B cell (primary cell): Measurements from ENCODE around the gene ZDHHC7. TPM values are rescaled to one million over a fixed set of nuclear protein-coding genes. Genes with fewer than 3 reads are reported as not detected.

Experiments
- ATAC-seq: fragments of 200-7000 bp; cut with Tn5 transposase; one replicate; pipeline ENCODE4 v1.10.0; 2021; ENCODE audit warnings: low read depth, mild to moderate bottlenecking, moderate number of reproducible peaks, moderate library complexity
- CTCF ChIA-PET: fragments of 350-600 bp; sonication (Branson Sonifier 250); formaldehyde crosslinking; loops from one replicate; lab custom pipeline; 2021; ENCODE audit warnings: antibody characterized with exemption, inconsistent platforms; lab: Charles Lee
- POLR2A ChIA-PET: fragments of 350-600 bp; sonication (Branson Sonifier 250); formaldehyde crosslinking; loops from one replicate; lab custom pipeline; 2021; ENCODE audit warnings: antibody characterized with exemption; lab: Charles Lee
- DNase-seq: peaks from one replicate; pipeline ENCODE4 v3.0.0; 2013
- H2AFZ ChIP-seq: 2 replicates; pipeline ENCODE4 v1.6.1; 2012; ENCODE audit warnings: mild to moderate bottlenecking, low read depth, low read length; ENCODE audit not compliant: insufficient read depth, poor library complexity, severe bottlenecking
- H3K27ac ChIP-seq, 2 donors: 1 replicate in 1 of 2; 2 replicates in 1 of 2; pipeline ENCODE4 v1.5.1; 2012 to 2013; ENCODE audit warnings: low read length in 2 of 2, mild to moderate bottlenecking in 2 of 2, moderate library complexity in 1 of 2
- H3K27me3 ChIP-seq, 4 experiments: fragments of 200-600 bp in 1 of 4; sonication (generic) in 1 of 4; replicated peaks in 1 of 4; 1 replicate in 2 of 4; 2 replicates in 2 of 4; pipeline versions ENCODE4 v1.6.1 to v1.7.0; 2013 to 2016; ENCODE audit warnings: low read length in 3 of 4, mild to moderate bottlenecking in 2 of 4, mixed read lengths in 1 of 4, moderate library complexity in 1 of 4; ENCODE audit not compliant: insufficient read depth in 4 of 4, control insufficient read depth in 3 of 4; ENCODE audit errors: control extremely low read depth in 1 of 4
- H3K36me3 ChIP-seq, 2 experiments: replicated peaks in 1 of 2; 1 replicate in 1 of 2; 2 replicates in 1 of 2; pipeline versions ENCODE4 v1.6.1 to v1.7.1; 2013; ENCODE audit warnings: low read length in 1 of 2; ENCODE audit not compliant: insufficient read depth in 2 of 2, control insufficient read depth in 1 of 2; ENCODE audit errors: control extremely low read depth in 1 of 2, extremely low read depth in 1 of 2
- H3K4me1 ChIP-seq, 2 donors: fragments of 200-600 bp in 1 of 2; sonication (generic) in 1 of 2; 1 replicate in 1 of 2; 2 replicates in 1 of 2; pipeline versions ENCODE4 v1.5.1 to v1.6.1; 2013 to 2017; ENCODE audit warnings: low read length in 2 of 2; ENCODE audit not compliant: control insufficient read depth in 2 of 2, insufficient read depth in 2 of 2
- H3K4me2 ChIP-seq: replicated peaks from 2 replicates; pipeline ENCODE3; 2012; ENCODE audit warnings: mild to moderate bottlenecking, low read depth, low read length; ENCODE audit not compliant: poor library complexity, severe bottlenecking
- H3K4me3 ChIP-seq, 5 experiments: fragments of 200-600 bp in 1 of 5; sonication (generic) in 1 of 5; 1 replicate in 3 of 5; 2 replicates in 2 of 5; pipeline versions ENCODE4 v1.5.1 to v1.7.0; 2011 to 2016; ENCODE audit warnings: low read length in 4 of 5, mild to moderate bottlenecking in 4 of 5, low read depth in 2 of 5, control low read depth in 1 of 5, moderate library complexity in 1 of 5; ENCODE audit not compliant: insufficient read depth in 1 of 5; ENCODE audit errors: control extremely low read depth in 1 of 5, extremely low read depth in 1 of 5
- H3K79me2 ChIP-seq: fragments of 200-600 bp; sonication (generic); one replicate; pipeline ENCODE4 v1.6.0; 2016; ENCODE audit warnings: low read length; ENCODE audit not compliant: control insufficient read depth, insufficient read depth
- H3K9ac ChIP-seq: fragments of 200-600 bp; sonication (generic); 2 replicates; pipeline ENCODE4 v1.6.1; 2017; ENCODE audit warnings: mild to moderate bottlenecking, low read length, moderate library complexity
- H3K9me3 ChIP-seq, 3 donors: one replicate each; pipeline versions ENCODE4 v1.6.1 to v1.7.1; 2013; ENCODE audit warnings: low read length in 2 of 3; ENCODE audit not compliant: control insufficient read depth in 2 of 3, insufficient read depth in 1 of 3; ENCODE audit errors: control extremely low read depth in 1 of 3
- H4K20me1 ChIP-seq: 2 replicates; pipeline ENCODE4 v1.6.0; 2012; ENCODE audit warnings: mild to moderate bottlenecking, low read length; ENCODE audit not compliant: insufficient read depth, control insufficient read depth, poor library complexity, severe bottlenecking
- H3K27ac Mint-ChIP-seq: one replicate; pipeline ENCODE4 v1.8.0; 2021; ENCODE audit warnings: mixed read lengths
- H3K27me3 Mint-ChIP-seq: one replicate; pipeline ENCODE4 v1.8.0; 2021; ENCODE audit warnings: mixed read lengths
- H3K4me1 Mint-ChIP-seq: one replicate; pipeline ENCODE4 v1.8.0; 2021; ENCODE audit warnings: mixed read lengths
- H3K4me3 Mint-ChIP-seq: one replicate; pipeline ENCODE4 v1.8.0; 2021; ENCODE audit warnings: mixed read lengths
- H3K9me3 Mint-ChIP-seq: one replicate; pipeline ENCODE4 v1.8.0; 2022; ENCODE audit warnings: mixed read lengths; ENCODE audit not compliant: insufficient read depth
- CTCF ChIP-seq: fragments of 200-600 bp; IDR thresholded peaks from one replicate; pipeline ENCODE4 v1.8.0; 2022; ENCODE audit warnings: antibody characterized with exemption, mild to moderate bottlenecking
- EZH2 ChIP-seq: IDR thresholded peaks from 2 replicates; pipeline ENCODE4 v1.6.1; 2012; ENCODE audit warnings: borderline replicate concordance, low read depth, mild to moderate bottlenecking, moderate library complexity, low read length; ENCODE audit not compliant: insufficient read depth, poor library complexity, severe bottlenecking
- WGBS: methylation state at CpG from one replicate; pipeline ENCODE4 v1.1.5; 2013; ENCODE audit warnings: missing lambda C conversion rate; ENCODE audit not compliant: insufficient coverage; 5-methylcytosine and 5-hydroxymethylcytosine counted together
- intact Hi-C: fragments of 100-400 bp; cut with micrococcal nuclease; formaldehyde crosslinking; loops from one replicate; pipeline ENCODE4 v1.10.0; 2022
- polyA plus RNA-seq: library from polyadenylated mRNA; depleted of rRNA; stranded (reverse); fragments of >200 nt; gene quantifications from 2 replicates; pipeline ENCODE4 v1.2.3, GENCODE V29; 2012
- total RNA-seq, 2 donors: library from RNA; stranded (reverse); fragments of 120-200 nt in 1 of 2; gene quantifications; 1 replicate in 1 of 2; 2 replicates in 1 of 2; pipeline versions ENCODE4 v1.2.3 to v1.2.4, GENCODE V29; 2013 to 2022

The ZDHHC7 gene
- total and polyA plus RNA-seq, 2 donors (not counting 1 experiment from before 2014, with no cell fraction given) = 25.2 to 36.1 TPM

- Histone ChIP-seq H3K9ac (no peak overlapping the region), H3K4me3 (no peak overlapping the region), H3K4me2 (no peak overlapping the region), H3K79me2 (no peaks in the 10 kb centered on the region), H4K20me1 (no peaks in the 10 kb centered on the region), H3K27ac (no peak overlapping the region), H3K36me3 (no peaks in the 10 kb centered on the region), H3K9me3 (no peaks in the 10 kb centered on the region), H2AFZ (no peak overlapping the region), H3K4me1 (no peaks in the 10 kb centered on the region), H3K27me3 (no peaks in the 10 kb centered on the region)
- no peaks in the 10 kb centered on the region for H3K9me3 Mint-ChIP-seq
- intact Hi-C loops = no loop called here
- ATAC-seq (no peak), DNase-seq (no peak)
- TF ChIP-seq CTCF = no peak
- no peak for TF ChIP-seq EZH2
- no peaks in the 10 kb centered on the region for H3K4me1 Mint-ChIP-seq
- CTCF ChIA-PET = no interaction called here
- H3K27ac Mint-ChIP-seq = peak overlapping the region; percentile 26
- no peak overlapping the region for H3K4me3 Mint-ChIP-seq
- peaks cover 16% of the 10 kb centered on the region for H3K27me3 Mint-ChIP-seq
- WGBS = 86% methylated on average over 22 of the region's 27 CpGs
- POLR2A ChIA-PET = no interaction called here
These were observed 30.2 kb upstream of the ZDHHC7 start for GRCh38 chr16:85041219-85042166.

- Histone ChIP-seq H3K27me3 (no peaks in the 10 kb centered on the region), H3K4me3 (no peak overlapping the region), H3K9ac (no peak overlapping the region), H3K36me3 (no peaks in the 10 kb centered on the region), H2AFZ (no peak overlapping the region), H3K9me3 (no peaks in the 10 kb centered on the region), H3K79me2 (no peaks in the 10 kb centered on the region), H3K27ac (no peak overlapping the region), H3K4me1 (no peaks in the 10 kb centered on the region), H4K20me1 (no peaks in the 10 kb centered on the region), H3K4me2 (no peak overlapping the region)
- no peaks in the 10 kb centered on the region for H3K9me3 Mint-ChIP-seq
- no peak overlapping the region for H3K27ac Mint-ChIP-seq
- H3K4me3 Mint-ChIP-seq = no peak overlapping the region
- CTCF ChIA-PET = no interaction called here
- DNase-seq (no peak), ATAC-seq (no peak)
- TF ChIP-seq EZH2 (no peak), CTCF (no peak)
- 95% methylated on average over 5 of the region's 6 CpGs for WGBS
- peaks cover 13% of the 10 kb centered on the region for H3K27me3 Mint-ChIP-seq
- no peaks in the 10 kb centered on the region for H3K4me1 Mint-ChIP-seq
- POLR2A ChIA-PET = no interaction called here
- intact Hi-C loops = no loop called here
These were observed 29.4 kb upstream of the ZDHHC7 start for GRCh38 chr16:85040685-85041084.
